ENCODE results near the gene AP5S1.
A peak's percentile ranks its signal among the peaks of the same experiment; 100 is the strongest.

The AP5S1 gene

DNA sequence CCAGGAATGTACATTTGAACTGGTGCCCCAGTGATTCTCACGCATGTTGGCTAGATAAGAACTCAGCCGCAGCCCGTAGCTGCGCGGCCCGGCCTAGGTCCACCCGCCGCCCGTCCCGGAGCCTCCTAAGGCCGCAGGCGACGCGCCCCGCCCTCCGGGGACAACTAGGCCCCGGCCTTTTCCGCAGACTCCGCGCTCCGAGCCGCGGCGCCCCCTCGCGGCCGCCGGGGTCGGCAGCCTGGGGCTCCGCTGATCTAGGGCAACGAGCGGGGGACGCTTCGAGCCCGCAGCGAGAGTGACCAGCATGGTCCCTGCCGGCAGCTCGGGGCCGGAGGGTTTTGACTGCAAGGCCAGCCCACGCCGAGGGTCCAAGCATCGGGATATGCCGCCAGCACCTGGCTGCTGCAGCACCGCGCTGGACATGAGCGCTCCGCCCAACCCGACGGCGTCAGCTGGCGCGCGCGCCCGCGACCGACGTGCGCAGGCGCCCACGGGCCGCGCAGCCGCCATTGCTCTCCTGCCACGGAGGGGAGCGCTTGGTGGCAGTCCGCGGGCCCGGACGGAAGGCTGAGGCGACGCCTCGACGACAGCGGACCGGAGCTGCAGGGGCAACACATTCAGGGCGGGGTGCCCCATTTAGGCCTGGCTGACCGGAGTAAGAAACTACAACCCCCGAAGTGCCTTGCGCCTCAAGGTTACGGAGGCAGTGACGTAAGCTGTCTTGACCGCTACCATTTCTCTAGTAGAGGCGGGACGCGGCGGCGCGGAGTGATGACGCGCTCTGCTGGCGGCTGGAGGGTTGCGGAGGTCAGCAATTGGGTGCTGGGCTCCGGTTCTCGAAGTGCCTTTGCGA, at the start of gene AP5S1:
AP5S1 (plus strand) TSS at position 500 of the 853 bp plus-strand sequence. CDS start 1,571 bp downstream, outside the sequence.
- Histone ChIP-seq H3K36me3 (ENCODE audit: control insufficient read depth, insufficient read depth, low read length) (peaks cover 11% of the 10 kb centered on the region), H3K27me3 (replicated peaks; ENCODE audit: control insufficient read depth, insufficient read depth, low read length) (no peaks in the 10 kb centered on the region), H3K4me3 (replicated peaks; ENCODE audit: low read depth, low read length) (peak within 1 kb of the TSS; percentile 86)
- peak; percentile 98 for DNase-seq (ENCODE audit: extremely low read depth, insufficient read length)
- TF ChIP-seq CTCF (IDR thresholded peaks at IDR 0.05; ENCODE audit: insufficient read depth, low read length, poor library complexity, severe bottlenecking): peak; percentile 77

GRCh38 chr20:3771552-3772058, 48.7 kb upstream of the AP5S1 start:
- no peak for DNase-seq (ENCODE audit: extremely low read depth, insufficient read length)
- no peaks in the 10 kb centered on the region for H3K27me3 ChIP-seq (replicated peaks; ENCODE audit: control insufficient read depth, insufficient read depth, low read length)
- no peak overlapping the region for H3K4me3 ChIP-seq (replicated peaks; ENCODE audit: low read depth, low read length)
- TF ChIP-seq CTCF (IDR thresholded peaks at IDR 0.05; ENCODE audit: insufficient read depth, low read length, poor library complexity, severe bottlenecking): no peak
- no peaks in the 10 kb centered on the region for H3K36me3 ChIP-seq (ENCODE audit: control insufficient read depth, insufficient read depth, low read length)

- H3K4me3 ChIP-seq (replicated peaks; ENCODE audit: low read depth, low read length): no peak overlapping the region
- H3K27me3 ChIP-seq (replicated peaks; ENCODE audit: control insufficient read depth, insufficient read depth, low read length): peaks cover 1% of the 10 kb centered on the region
- no peak for TF ChIP-seq CTCF (IDR thresholded peaks at IDR 0.05; ENCODE audit: insufficient read depth, low read length, poor library complexity, severe bottlenecking)
- H3K36me3 ChIP-seq (ENCODE audit: control insufficient read depth, insufficient read depth, low read length): no peaks in the 10 kb centered on the region
- no peak for DNase-seq (ENCODE audit: extremely low read depth, insufficient read length)
Measured at GRCh38 chr20:3775457-3776108, 44.8 kb upstream of the AP5S1 start.

DNA sequence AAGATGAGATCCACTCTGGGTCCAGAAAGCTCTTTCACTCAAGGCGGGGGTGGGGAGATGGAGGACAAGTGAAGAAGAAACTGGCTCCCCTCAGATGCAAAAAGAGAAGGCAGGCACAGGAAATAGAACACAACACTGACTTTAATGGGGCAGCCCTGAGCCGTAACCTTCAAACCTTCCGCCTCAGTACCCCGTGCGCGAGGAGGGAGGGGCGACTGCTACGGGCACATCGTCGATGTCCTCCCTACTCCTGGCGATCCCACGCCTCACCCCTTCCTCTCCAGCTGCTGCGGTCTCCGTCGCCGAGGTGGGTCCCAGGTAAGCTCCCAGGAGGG, 43.0 kb upstream of the AP5S1 start:
- Histone ChIP-seq H3K36me3 (ENCODE audit: control insufficient read depth, insufficient read depth, low read length) (no peaks in the 10 kb centered on the region), H3K27me3 (replicated peaks; ENCODE audit: control insufficient read depth, insufficient read depth, low read length) (peaks cover 1% of the 10 kb centered on the region), H3K4me3 (replicated peaks; ENCODE audit: low read depth, low read length) (peak overlapping the region; percentile 23)
- no peak for DNase-seq (ENCODE audit: extremely low read depth, insufficient read length)
- TF ChIP-seq CTCF (IDR thresholded peaks at IDR 0.05; ENCODE audit: insufficient read depth, low read length, poor library complexity, severe bottlenecking): no peak

DNA sequence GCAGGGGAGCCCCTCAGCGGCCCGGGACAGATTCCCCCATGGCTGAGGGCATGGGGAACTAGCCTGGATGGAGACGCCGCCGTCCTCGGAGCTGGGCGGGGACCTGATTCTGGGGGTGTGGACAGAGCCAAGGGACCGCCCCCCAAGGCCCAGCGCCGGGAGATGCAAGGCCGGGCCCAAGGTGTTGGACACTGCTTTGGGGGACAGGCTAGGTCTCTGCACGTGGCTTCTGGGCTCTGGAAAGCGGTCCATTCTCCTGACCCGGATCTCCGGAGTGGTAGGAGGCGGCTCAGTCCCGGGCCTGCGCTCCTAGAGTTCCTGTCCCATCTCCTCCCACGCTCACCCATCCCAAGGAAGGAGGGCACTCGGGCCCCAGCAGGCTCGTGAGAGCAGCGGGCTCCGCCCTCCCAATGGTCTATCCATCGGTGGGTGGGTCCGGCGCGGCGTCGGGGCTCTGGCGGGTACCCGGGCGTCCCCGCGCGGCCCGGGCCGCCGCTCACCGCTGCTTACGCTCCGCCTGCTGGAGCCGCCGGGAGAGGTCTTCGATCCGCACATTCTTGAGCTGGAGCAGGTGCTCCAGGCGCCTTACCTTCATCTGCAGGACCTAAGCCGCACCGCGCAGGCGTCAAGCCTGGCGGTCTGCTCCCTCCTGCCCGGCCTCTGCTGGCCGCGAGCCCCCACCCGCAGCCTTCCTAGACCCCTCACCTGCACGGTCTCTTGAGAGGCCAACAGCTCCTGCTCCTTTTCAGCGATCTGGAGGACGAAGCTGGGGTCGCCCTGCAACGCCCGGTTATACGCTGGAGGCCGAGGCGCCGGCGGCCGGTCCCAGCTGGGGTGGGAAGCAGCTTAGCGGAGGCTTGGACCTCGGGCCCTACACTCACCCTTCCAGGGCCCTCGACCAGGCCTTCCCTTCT, 42.4 kb upstream of the AP5S1 start:
- Histone ChIP-seq H3K36me3 (ENCODE audit: control insufficient read depth, insufficient read depth, low read length) (no peaks in the 10 kb centered on the region), H3K27me3 (replicated peaks; ENCODE audit: control insufficient read depth, insufficient read depth, low read length) (peaks cover 1% of the 10 kb centered on the region), H3K4me3 (replicated peaks; ENCODE audit: low read depth, low read length) (peak overlapping the region; percentile 23)
- no peak for TF ChIP-seq CTCF (IDR thresholded peaks at IDR 0.05; ENCODE audit: insufficient read depth, low read length, poor library complexity, severe bottlenecking)
- no peak for DNase-seq (ENCODE audit: extremely low read depth, insufficient read length)

Measured in GM06990 (cell line).